ENCODE data around the gene PRIM1. TPM values are rescaled to one million over a fixed set of nuclear protein-coding genes. Genes with fewer than 3 reads are reported as not detected.

Gene PRIM1
- total and polyA plus RNA-seq, 2 donors from 2014 or later = 3.2 to 4.9 TPM

- no peak for TF ChIP-seq CTCF (IDR thresholded peaks at IDR 0.05; ENCODE audit: borderline replicate concordance, extremely low read depth, insufficient read depth)
- H3K9me3 ChIP-seq (ENCODE audit: control insufficient read depth in 2 of 3, insufficient read depth in 1 of 3, low read length in 3 of 3) = no peaks in the 10 kb centered on the region
- FAIRE-seq = no peak
- peaks cover 16 to 32% (median 29%) of the 10 kb centered on the region in 3 donors for H3K36me3 ChIP-seq (ENCODE audit: control insufficient read depth in 2 of 3, insufficient read depth in 3 of 3, low read length in 3 of 3)
- DNase-seq = no peak
- intact Hi-C loops (cut with DNase I) = no loop called here
- peaks cover 0 to 9% (median 4%) of the 10 kb centered on the region in 3 donors for H3K4me1 ChIP-seq (ENCODE audit: control insufficient read depth in 2 of 3, insufficient read depth in 2 of 3, low read depth in 1 of 3, low read length in 3 of 3)
- no peaks in the 10 kb centered on the region for H3K27me3 ChIP-seq (ENCODE audit: control insufficient read depth, insufficient read depth, low read length)
- no peak overlapping the region for H3K27ac ChIP-seq (ENCODE audit: low read depth in 2 of 2, low read length in 2 of 2)
- H3K9ac ChIP-seq (ENCODE audit: low read length in 3 of 3) = no peak overlapping the region
- H3K4me3 ChIP-seq (ENCODE audit: low read length in 3 of 3) = no peak overlapping the region
Measured at GRCh38 chr12:56716458-56716857, 35.7 kb downstream of the PRIM1 start.

GRCh38 chr12:56715798-56716197, 36.3 kb downstream of the PRIM1 start:
- Histone ChIP-seq H3K4me3 (ENCODE audit: low read length in 3 of 3) (no peak overlapping the region), H3K4me1 (ENCODE audit: control insufficient read depth in 2 of 3, insufficient read depth in 2 of 3, low read depth in 1 of 3, low read length in 3 of 3) (peaks cover 0 to 5% (median 0%) of the 10 kb centered on the region in 3 donors), H3K9ac (ENCODE audit: low read length in 3 of 3) (no peak overlapping the region), H3K9me3 (ENCODE audit: control insufficient read depth in 2 of 3, insufficient read depth in 1 of 3, low read length in 3 of 3) (no peaks in the 10 kb centered on the region), H3K27ac (ENCODE audit: low read depth in 2 of 2, low read length in 2 of 2) (no peak overlapping the region), H3K27me3 (ENCODE audit: control insufficient read depth, insufficient read depth, low read length) (no peaks in the 10 kb centered on the region), H3K36me3 (ENCODE audit: control insufficient read depth in 2 of 3, insufficient read depth in 3 of 3, low read length in 3 of 3) (peaks cover 16 to 36% (median 32%) of the 10 kb centered on the region in 3 donors)
- DNase-seq (no peak), FAIRE-seq (no peak)
- no peak for TF ChIP-seq CTCF (IDR thresholded peaks at IDR 0.05; ENCODE audit: borderline replicate concordance, extremely low read depth, insufficient read depth)
- intact Hi-C loops (cut with DNase I) = no loop called here

GRCh38 chr12:56714431-56714929, 37.6 kb downstream of the PRIM1 start:
- FAIRE-seq = no peak
- no peak for TF ChIP-seq CTCF (IDR thresholded peaks at IDR 0.05; ENCODE audit: borderline replicate concordance, extremely low read depth, insufficient read depth)
- peaks cover 14 to 33% (median 32%) of the 10 kb centered on the region in 3 donors for H3K36me3 ChIP-seq (ENCODE audit: control insufficient read depth in 2 of 3, insufficient read depth in 3 of 3, low read length in 3 of 3)
- no peak for DNase-seq
- no peaks in the 10 kb centered on the region for H3K4me1 ChIP-seq (ENCODE audit: control insufficient read depth in 2 of 3, insufficient read depth in 2 of 3, low read depth in 1 of 3, low read length in 3 of 3)
- no peak overlapping the region for H3K27ac ChIP-seq (ENCODE audit: low read depth in 2 of 2, low read length in 2 of 2)
- intact Hi-C loops (cut with DNase I) = no loop called here
- no peaks in the 10 kb centered on the region for H3K27me3 ChIP-seq (ENCODE audit: control insufficient read depth, insufficient read depth, low read length)
- no peak overlapping the region for H3K9ac ChIP-seq (ENCODE audit: low read length in 3 of 3)
- H3K9me3 ChIP-seq (ENCODE audit: control insufficient read depth in 2 of 3, insufficient read depth in 1 of 3, low read length in 3 of 3) = no peaks in the 10 kb centered on the region
- H3K4me3 ChIP-seq (ENCODE audit: low read length in 3 of 3) = no peak overlapping the region

GRCh38 chr12:56713345-56713744, 38.8 kb downstream of the PRIM1 start:
- H3K27ac ChIP-seq (ENCODE audit: low read depth in 2 of 2, low read length in 2 of 2) = no peak overlapping the region
- H3K4me1 ChIP-seq (ENCODE audit: control insufficient read depth in 2 of 3, insufficient read depth in 2 of 3, low read depth in 1 of 3, low read length in 3 of 3) = no peaks in the 10 kb centered on the region
- H3K9ac ChIP-seq (ENCODE audit: low read length in 3 of 3) = no peak overlapping the region
- intact Hi-C loops (cut with DNase I) = no loop called here
- H3K36me3 ChIP-seq (ENCODE audit: control insufficient read depth in 2 of 3, insufficient read depth in 3 of 3, low read length in 3 of 3) = peaks cover 14 to 33% (median 25%) of the 10 kb centered on the region in 3 donors
- DNase-seq = no peak
- H3K4me3 ChIP-seq (ENCODE audit: low read length in 3 of 3) = no peak overlapping the region
- no peak for TF ChIP-seq CTCF (IDR thresholded peaks at IDR 0.05; ENCODE audit: borderline replicate concordance, extremely low read depth, insufficient read depth)
- H3K9me3 ChIP-seq (ENCODE audit: control insufficient read depth in 2 of 3, insufficient read depth in 1 of 3, low read length in 3 of 3) = no peaks in the 10 kb centered on the region
- no peaks in the 10 kb centered on the region for H3K27me3 ChIP-seq (ENCODE audit: control insufficient read depth, insufficient read depth, low read length)
- FAIRE-seq = no peak

All from kidney (tissue), 14 donors.